ENCODE measurements around the gene ITGA3.
"Not testable (repeated sequence)": the region's sequence is repeated elsewhere in the genome, so short reads cannot be mapped to it uniquely, and the experiment has no call there.

The ITGA3 gene

GRCh38 chr17:50027172-50027880, 28.6 kb upstream of the ITGA3 start:
- no peak for TF ChIP-seq POLR2A (IDR thresholded peaks at IDR 0.05; ENCODE audit: low read length)
- no peak for TF ChIP-seq GATA1 (IDR thresholded peaks at IDR 0.05; ENCODE audit: low read depth, low read length)
- DNase-seq = no peak

- no peak for DNase-seq
- TF ChIP-seq POLR2A (IDR thresholded peaks at IDR 0.05; ENCODE audit: low read length) (no peak), GATA1 (IDR thresholded peaks at IDR 0.05; ENCODE audit: low read depth, low read length) (no peak)
These were observed 27.8 kb upstream of the ITGA3 start for GRCh38 chr17:50027881-50028735.

- DNase-seq = no peak
- TF ChIP-seq POLR2A (IDR thresholded peaks at IDR 0.05; ENCODE audit: low read length) = no peak
- no peak for TF ChIP-seq GATA1 (IDR thresholded peaks at IDR 0.05; ENCODE audit: low read depth, low read length)
These were observed 27.2 kb upstream of the ITGA3 start for GRCh38 chr17:50028736-50029120.

- no peak for DNase-seq
- TF ChIP-seq POLR2A (IDR thresholded peaks at IDR 0.05; ENCODE audit: low read length) (no peak), GATA1 (IDR thresholded peaks at IDR 0.05; ENCODE audit: low read depth, low read length) (no peak)
These were observed 26.7 kb upstream of the ITGA3 start for GRCh38 chr17:50029185-50029584.

GRCh38 chr17:50033316-50033715, 22.6 kb upstream of the ITGA3 start:
- TF ChIP-seq GATA1 (IDR thresholded peaks at IDR 0.05; ENCODE audit: low read depth, low read length) (no peak), POLR2A (IDR thresholded peaks at IDR 0.05; ENCODE audit: low read length) (no peak)
- no peak for DNase-seq

- DNase-seq = no peak
- TF ChIP-seq POLR2A (IDR thresholded peaks at IDR 0.05; ENCODE audit: low read length) (no peak), GATA1 (IDR thresholded peaks at IDR 0.05; ENCODE audit: low read depth, low read length) (no peak)
These were observed 21.2 kb upstream of the ITGA3 start for GRCh38 chr17:50034498-50035364.

GRCh38 chr17:50035421-50035879, 20.5 kb upstream of the ITGA3 start:
- no peak for TF ChIP-seq POLR2A (IDR thresholded peaks at IDR 0.05; ENCODE audit: low read length)
- TF ChIP-seq GATA1 (IDR thresholded peaks at IDR 0.05; ENCODE audit: low read depth, low read length) = no peak

GRCh38 chr17:50035945-50036344, 20.0 kb upstream of the ITGA3 start:
- TF ChIP-seq GATA1 (IDR thresholded peaks at IDR 0.05; ENCODE audit: low read depth, low read length) (no peak), POLR2A (IDR thresholded peaks at IDR 0.05; ENCODE audit: low read length) (no peak)
- DNase-seq = no peak

More at GRCh38 chr17:50035421-50035879, 20.5 kb upstream of the ITGA3 start:
- no peak for DNase-seq

GRCh38 chr17:50036455-50037261, 19.3 kb upstream of the ITGA3 start:
- no peak for TF ChIP-seq POLR2A (IDR thresholded peaks at IDR 0.05; ENCODE audit: low read length)
- no peak for TF ChIP-seq GATA1 (IDR thresholded peaks at IDR 0.05; ENCODE audit: low read depth, low read length)
- DNase-seq = no peak

- no peak for DNase-seq
- TF ChIP-seq GATA1 (IDR thresholded peaks at IDR 0.05; ENCODE audit: low read depth, low read length) = no peak
- TF ChIP-seq POLR2A (IDR thresholded peaks at IDR 0.05; ENCODE audit: low read length) = no peak
These were observed 18.4 kb upstream of the ITGA3 start for GRCh38 chr17:50037321-50038107.

- no peak for DNase-seq
- TF ChIP-seq GATA1 (IDR thresholded peaks at IDR 0.05; ENCODE audit: low read depth, low read length) = no peak
- TF ChIP-seq POLR2A (IDR thresholded peaks at IDR 0.05; ENCODE audit: low read length) = no peak
These were observed 16.9 kb upstream of the ITGA3 start for GRCh38 chr17:50039058-50039457.

- DNase-seq = not testable (repeated sequence)
These were observed 15.4 kb upstream of the ITGA3 start for GRCh38 chr17:50040496-50040895.

All from erythroblast (primary cell).